ENCODE measurements around the gene HAUS3.

GRCh38 chr4:2264481-2265041, 22.6 kb upstream of the HAUS3 start:
- TF ChIP-seq POLR2AphosphoS5 (IDR thresholded peaks at IDR 0.05) (no peak), POLR2A (IDR thresholded peaks at IDR 0.05; ENCODE audit: low read depth) (no peak), EP300 (IDR thresholded peaks at IDR 0.05) (no peak)
- TF ChIP-seq, protein P1, sequence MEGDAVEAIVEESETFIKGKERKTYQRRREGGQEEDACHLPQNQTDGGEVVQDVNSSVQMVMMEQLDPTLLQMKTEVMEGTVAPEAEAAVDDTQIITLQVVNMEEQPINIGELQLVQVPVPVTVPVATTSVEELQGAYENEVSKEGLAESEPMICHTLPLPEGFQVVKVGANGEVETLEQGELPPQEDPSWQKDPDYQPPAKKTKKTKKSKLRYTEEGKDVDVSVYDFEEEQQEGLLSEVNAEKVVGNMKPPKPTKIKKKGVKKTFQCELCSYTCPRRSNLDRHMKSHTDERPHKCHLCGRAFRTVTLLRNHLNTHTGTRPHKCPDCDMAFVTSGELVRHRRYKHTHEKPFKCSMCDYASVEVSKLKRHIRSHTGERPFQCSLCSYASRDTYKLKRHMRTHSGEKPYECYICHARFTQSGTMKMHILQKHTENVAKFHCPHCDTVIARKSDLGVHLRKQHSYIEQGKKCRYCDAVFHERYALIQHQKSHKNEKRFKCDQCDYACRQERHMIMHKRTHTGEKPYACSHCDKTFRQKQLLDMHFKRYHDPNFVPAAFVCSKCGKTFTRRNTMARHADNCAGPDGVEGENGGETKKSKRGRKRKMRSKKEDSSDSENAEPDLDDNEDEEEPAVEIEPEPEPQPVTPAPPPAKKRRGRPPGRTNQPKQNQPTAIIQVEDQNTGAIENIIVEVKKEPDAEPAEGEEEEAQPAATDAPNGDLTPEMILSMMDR (IDR thresholded peaks at IDR 0.05), result no peak
